AML-193 (cell line): Measurements from ENCODE around the gene CUTA.
"Not testable (repeated sequence)": the region's sequence is repeated elsewhere in the genome, so short reads cannot be mapped to it uniquely, and the experiment has no call there.

Source experiments
- DNase-seq, 2 experiments: peaks; one replicate each; lab custom pipeline; 2025; lab: John Stamatoyannopoulos, UW

The CUTA gene

GRCh38 chr6:33405386-33405940 lies 12.4 kb downstream of the CUTA start:
- no peak for DNase-seq

GRCh38 chr6:33404884-33405283 lies 13.0 kb downstream of the CUTA start:
- no peak for DNase-seq

- not testable (repeated sequence) for DNase-seq
These were observed 18.0 kb downstream of the CUTA start for GRCh38 chr6:33399881-33400280.

GRCh38 chr6:33398601-33399000 lies 19.3 kb downstream of the CUTA start:
- DNase-seq: not testable (repeated sequence)

- DNase-seq: no peak
These were observed 20.4 kb downstream of the CUTA start for GRCh38 chr6:33397541-33397940.

GRCh38 chr6:33392979-33393378 lies 24.9 kb downstream of the CUTA start:
- no peak for DNase-seq

- DNase-seq: no peak
These were observed 25.3 kb downstream of the CUTA start for GRCh38 chr6:33392595-33392948.

GRCh38 chr6:33391922-33392594 lies 25.8 kb downstream of the CUTA start:
- DNase-seq: peak; percentile 24 to 25

- peak; percentile 100 for DNase-seq
These were observed 26.5 kb downstream of the CUTA start, which contains the start of gene KIFC1 for GRCh38 chr6:33391278-33391921. TSS of gene KIFC1 (plus strand) at chr6:33391823. CDS start at chr6:33391986, 163 bp downstream.

GRCh38 chr6:33390767-33391277 lies 27.1 kb downstream of the CUTA start:
- no peak for DNase-seq

- no peak for DNase-seq
These were observed 27.7 kb downstream of the CUTA start for GRCh38 chr6:33390173-33390572.

- DNase-seq: no peak
These were observed 33.3 kb downstream of the CUTA start for GRCh38 chr6:33384581-33385020.

GRCh38 chr6:33383427-33384185 lies 34.3 kb downstream of the CUTA start:
- DNase-seq: no peak

GRCh38 chr6:33380272-33380981 lies 37.5 kb downstream of the CUTA start:
- DNase-seq: no peak

GRCh38 chr6:33379184-33379583 lies 38.7 kb downstream of the CUTA start:
- DNase-seq: not testable (repeated sequence)

- DNase-seq: no peak
These were observed 40.7 kb downstream of the CUTA start for GRCh38 chr6:33377171-33377570.

GRCh38 chr6:33375143-33375671 lies 42.7 kb downstream of the CUTA start:
- DNase-seq: peak; percentile 91 to 92

GRCh38 chr6:33373960-33374910 lies 43.7 kb downstream of the CUTA start:
- DNase-seq: no peak

- DNase-seq: no peak
These were observed 45.3 kb downstream of the CUTA start for GRCh38 chr6:33372526-33373123.

- not testable (repeated sequence) for DNase-seq
These were observed 46.0 kb downstream of the CUTA start for GRCh38 chr6:33371901-33372300.
